ENCODE measurements around the gene TIMM8A. TPM values are rescaled to one million over a fixed set of nuclear protein-coding genes. Genes with fewer than 3 reads are reported as not detected.

TIMM8A gene
- total and polyA plus RNA-seq, 2 donors from 2014 or later: 12.9 to 13.1 TPM

DNA sequence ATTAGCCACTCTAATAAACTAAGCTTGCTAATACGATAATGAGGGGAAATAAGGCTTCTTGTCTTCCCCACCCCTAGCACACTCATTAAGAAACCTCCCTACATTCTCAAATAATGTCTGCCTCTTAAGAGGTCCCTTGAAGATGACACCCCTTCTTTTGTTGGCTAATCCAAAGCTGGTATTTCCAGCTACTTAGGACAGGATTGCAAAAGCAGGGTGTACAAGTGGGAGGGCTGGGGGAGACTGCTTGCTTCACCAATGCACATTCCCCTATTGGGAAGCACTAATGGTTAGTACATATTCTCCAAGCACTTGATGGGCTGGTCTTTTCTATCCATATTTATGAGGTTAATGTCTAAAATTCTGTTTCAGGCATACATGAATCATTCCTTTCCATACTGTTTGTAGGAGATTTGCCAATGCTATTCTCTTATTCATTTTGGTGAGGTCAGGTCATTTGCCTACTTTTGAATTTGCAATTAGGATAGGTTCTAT, 16.8 kb upstream of the TIMM8A start:
- Histone ChIP-seq H3K9me3 (ENCODE audit: control insufficient read depth in 2 of 3, insufficient read depth in 1 of 3, low read length in 3 of 3) (no peaks in the 10 kb centered on the region), H3K27ac (ENCODE audit: low read depth in 2 of 2, low read length in 2 of 2) (no peak overlapping the region), H3K27me3 (ENCODE audit: control insufficient read depth, insufficient read depth, low read length) (no peaks in the 10 kb centered on the region), H3K9ac (ENCODE audit: low read length in 3 of 3) (no peak overlapping the region), H3K4me1 (ENCODE audit: control insufficient read depth in 2 of 3, insufficient read depth in 2 of 3, low read depth in 1 of 3, low read length in 3 of 3) (no peaks in the 10 kb centered on the region), H3K4me3 (ENCODE audit: low read length in 3 of 3) (no peak overlapping the region), H3K36me3 (ENCODE audit: control insufficient read depth in 2 of 3, insufficient read depth in 3 of 3, low read length in 3 of 3) (no peaks in the 10 kb centered on the region)
- FAIRE-seq (no peak), DNase-seq (no peak)
- intact Hi-C loops (cut with DNase I): no loop called here
- TF ChIP-seq, protein P1, sequence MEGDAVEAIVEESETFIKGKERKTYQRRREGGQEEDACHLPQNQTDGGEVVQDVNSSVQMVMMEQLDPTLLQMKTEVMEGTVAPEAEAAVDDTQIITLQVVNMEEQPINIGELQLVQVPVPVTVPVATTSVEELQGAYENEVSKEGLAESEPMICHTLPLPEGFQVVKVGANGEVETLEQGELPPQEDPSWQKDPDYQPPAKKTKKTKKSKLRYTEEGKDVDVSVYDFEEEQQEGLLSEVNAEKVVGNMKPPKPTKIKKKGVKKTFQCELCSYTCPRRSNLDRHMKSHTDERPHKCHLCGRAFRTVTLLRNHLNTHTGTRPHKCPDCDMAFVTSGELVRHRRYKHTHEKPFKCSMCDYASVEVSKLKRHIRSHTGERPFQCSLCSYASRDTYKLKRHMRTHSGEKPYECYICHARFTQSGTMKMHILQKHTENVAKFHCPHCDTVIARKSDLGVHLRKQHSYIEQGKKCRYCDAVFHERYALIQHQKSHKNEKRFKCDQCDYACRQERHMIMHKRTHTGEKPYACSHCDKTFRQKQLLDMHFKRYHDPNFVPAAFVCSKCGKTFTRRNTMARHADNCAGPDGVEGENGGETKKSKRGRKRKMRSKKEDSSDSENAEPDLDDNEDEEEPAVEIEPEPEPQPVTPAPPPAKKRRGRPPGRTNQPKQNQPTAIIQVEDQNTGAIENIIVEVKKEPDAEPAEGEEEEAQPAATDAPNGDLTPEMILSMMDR (IDR thresholded peaks at IDR 0.05; ENCODE audit: borderline replicate concordance, extremely low read depth, insufficient read depth): no peak

DNA sequence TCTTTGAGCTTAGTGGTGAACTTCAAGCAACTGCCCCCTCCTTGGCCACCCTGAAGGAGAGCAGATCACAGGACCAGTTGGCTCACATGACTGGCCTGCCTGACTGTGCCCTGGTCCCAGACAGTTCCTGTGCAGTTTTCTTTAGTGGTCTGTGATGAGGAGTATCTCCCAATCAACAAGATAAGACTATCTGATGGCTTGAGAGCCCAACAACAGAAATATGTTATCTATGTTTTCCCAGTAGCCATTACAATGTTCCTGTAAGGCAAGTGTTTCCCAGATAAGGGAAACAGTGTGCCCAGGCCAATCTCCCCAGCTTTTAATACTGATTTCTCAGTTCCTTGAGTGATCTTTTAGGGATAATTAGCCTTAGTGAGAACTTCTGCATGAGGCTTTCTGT, 14.2 kb upstream of the TIMM8A start:
- Histone ChIP-seq H3K9me3 (ENCODE audit: control insufficient read depth in 2 of 3, insufficient read depth in 1 of 3, low read length in 3 of 3) (no peaks in the 10 kb centered on the region), H3K4me1 (ENCODE audit: control insufficient read depth in 2 of 3, insufficient read depth in 2 of 3, low read depth in 1 of 3, low read length in 3 of 3) (no peaks in the 10 kb centered on the region), H3K36me3 (ENCODE audit: control insufficient read depth in 2 of 3, insufficient read depth in 3 of 3, low read length in 3 of 3) (no peaks in the 10 kb centered on the region), H3K27me3 (ENCODE audit: control insufficient read depth, insufficient read depth, low read length) (peaks cover 2% of the 10 kb centered on the region), H3K27ac (ENCODE audit: low read depth in 2 of 2, low read length in 2 of 2) (no peak overlapping the region), H3K9ac (ENCODE audit: low read length in 3 of 3) (no peak overlapping the region), H3K4me3 (ENCODE audit: low read length in 3 of 3) (no peak overlapping the region)
- FAIRE-seq (no peak), DNase-seq (no peak)
- TF ChIP-seq, protein P1 (IDR thresholded peaks at IDR 0.05; ENCODE audit: borderline replicate concordance, extremely low read depth, insufficient read depth): no peak
- intact Hi-C loops (cut with DNase I): no loop called here

DNA sequence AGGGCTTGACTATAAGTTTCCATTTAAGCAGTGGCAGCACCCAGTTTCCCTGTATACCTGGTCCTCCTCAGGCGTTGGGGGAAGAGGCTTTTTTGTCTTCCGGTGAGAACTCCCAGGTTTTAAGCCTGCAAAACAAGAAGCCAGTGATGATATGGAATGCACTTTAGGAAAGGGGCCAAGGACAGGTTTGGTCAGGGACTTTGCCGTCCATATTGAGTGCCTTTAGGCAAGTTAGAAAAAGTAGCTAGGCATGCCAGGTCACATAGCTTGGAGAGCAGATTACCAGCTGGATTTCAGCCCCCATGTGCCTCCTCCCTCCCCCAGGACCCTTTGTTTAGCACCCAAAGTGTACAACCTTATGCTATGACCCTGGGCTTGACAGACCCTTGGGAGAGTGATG, 13.6 kb upstream of the TIMM8A start:
- peaks cover 2% of the 10 kb centered on the region for H3K27me3 ChIP-seq (ENCODE audit: control insufficient read depth, insufficient read depth, low read length)
- FAIRE-seq: no peak
- intact Hi-C loops (cut with DNase I): no loop called here

More for the DNA sequence above, 13.6 kb upstream of the TIMM8A start:
- TF ChIP-seq, protein P1 (IDR thresholded peaks at IDR 0.05; ENCODE audit: borderline replicate concordance, extremely low read depth, insufficient read depth): no peak
- H3K27ac ChIP-seq (ENCODE audit: low read depth in 2 of 2, low read length in 2 of 2): no peak overlapping the region
- H3K4me1 ChIP-seq (ENCODE audit: control insufficient read depth in 2 of 3, insufficient read depth in 2 of 3, low read depth in 1 of 3, low read length in 3 of 3): no peaks in the 10 kb centered on the region
- no peak overlapping the region for H3K9ac ChIP-seq (ENCODE audit: low read length in 3 of 3)
- no peak for DNase-seq
- H3K4me3 ChIP-seq (ENCODE audit: low read length in 3 of 3): no peak overlapping the region
- H3K36me3 ChIP-seq (ENCODE audit: control insufficient read depth in 2 of 3, insufficient read depth in 3 of 3, low read length in 3 of 3): no peaks in the 10 kb centered on the region
- no peaks in the 10 kb centered on the region for H3K9me3 ChIP-seq (ENCODE audit: control insufficient read depth in 2 of 3, insufficient read depth in 1 of 3, low read length in 3 of 3)

Measured in kidney (tissue), 14 donors.